Stomach smooth muscle (tissue), 2 donors: ENCODE data around the gene WDR49.
"Not testable (repeated sequence)": the region's sequence is repeated elsewhere in the genome, so short reads cannot be mapped to it uniquely, and the experiment has no call there.

Experiments
- H3K27ac ChIP-seq: one replicate; pipeline ENCODE4 v1.7.0; 2013; ENCODE audit warnings: mild to moderate bottlenecking, low read length, inconsistent platforms
- H3K27me3 ChIP-seq, 2 donors: one replicate each; pipeline ENCODE4 v1.7.0; 2013; ENCODE audit warnings: low read length in 2 of 2; ENCODE audit not compliant: insufficient read depth in 2 of 2, control insufficient read depth in 1 of 2
- H3K36me3 ChIP-seq, 2 donors: one replicate each; pipeline ENCODE4 v1.7.0; 2013; ENCODE audit warnings: low read length in 2 of 2; ENCODE audit not compliant: control insufficient read depth in 2 of 2, insufficient read depth in 2 of 2
- H3K4me1 ChIP-seq: one replicate; pipeline ENCODE4 v1.7.0; 2013; ENCODE audit warnings: low read length; ENCODE audit not compliant: control insufficient read depth, insufficient read depth
- H3K4me3 ChIP-seq, 2 donors: one replicate each; pipeline ENCODE4 v1.7.0; 2013; ENCODE audit warnings: low read length in 2 of 2
- H3K9ac ChIP-seq, 2 donors: one replicate each; pipeline ENCODE4 v1.7.0; 2013; ENCODE audit warnings: low read length in 2 of 2, mild to moderate bottlenecking in 1 of 2
- H3K9me3 ChIP-seq, 2 donors: one replicate each; pipeline ENCODE4 v1.7.0; 2013; ENCODE audit warnings: low read length in 2 of 2; ENCODE audit not compliant: control insufficient read depth in 2 of 2
- donor health status: healthy.
- donor health status: Pancreatic carcinoma.

WDR49 gene

GRCh38 chr3:167626490-167626889, 27.3 kb downstream of the WDR49 start:
- Histone ChIP-seq H3K4me3 (no peak overlapping the region), H3K36me3 (no peaks in the 10 kb centered on the region), H3K9me3 (no peaks in the 10 kb centered on the region), H3K4me1 (no peaks in the 10 kb centered on the region), H3K27me3 (no peaks in the 10 kb centered on the region), H3K9ac (no peak overlapping the region), H3K27ac (no peak overlapping the region)

GRCh38 chr3:167615030-167615429, 38.7 kb downstream of the WDR49 start:
- no peaks in the 10 kb centered on the region for H3K36me3 ChIP-seq

GRCh38 chr3:167614196-167614595, 39.5 kb downstream of the WDR49 start:
- H3K36me3 ChIP-seq, H3K4me3 ChIP-seq, H3K27me3 ChIP-seq, H3K9ac ChIP-seq, H3K9me3 ChIP-seq, H3K27ac ChIP-seq, H3K4me1 ChIP-seq: not testable (repeated sequence)

More at GRCh38 chr3:167615030-167615429, 38.7 kb downstream of the WDR49 start:
- Histone ChIP-seq H3K27ac (no peak overlapping the region), H3K9me3 (no peaks in the 10 kb centered on the region), H3K4me1 (no peaks in the 10 kb centered on the region), H3K4me3 (no peak overlapping the region), H3K9ac (no peak overlapping the region), H3K27me3 (no peaks in the 10 kb centered on the region)

GRCh38 chr3:167611718-167612117, 42.0 kb downstream of the WDR49 start:
- no peak overlapping the region for H3K27ac ChIP-seq
- no peak overlapping the region for H3K4me3 ChIP-seq
- H3K36me3 ChIP-seq: no peaks in the 10 kb centered on the region
- H3K4me1 ChIP-seq: no peaks in the 10 kb centered on the region
- no peaks in the 10 kb centered on the region for H3K27me3 ChIP-seq
- H3K9ac ChIP-seq: no peak overlapping the region
- no peaks in the 10 kb centered on the region for H3K9me3 ChIP-seq

- Histone ChIP-seq H3K9me3 (no peaks in the 10 kb centered on the region), H3K27me3 (no peaks in the 10 kb centered on the region), H3K27ac (no peak overlapping the region), H3K36me3 (no peaks in the 10 kb centered on the region), H3K4me3 (no peak overlapping the region), H3K4me1 (no peaks in the 10 kb centered on the region), H3K9ac (no peak overlapping the region)
Measured at GRCh38 chr3:167609156-167609555, 44.6 kb downstream of the WDR49 start.

GRCh38 chr3:167606836-167607235, 46.9 kb downstream of the WDR49 start:
- no peaks in the 10 kb centered on the region for H3K36me3 ChIP-seq

GRCh38 chr3:167605871-167606270, 47.9 kb downstream of the WDR49 start:
- H3K4me1 ChIP-seq: no peaks in the 10 kb centered on the region
- H3K27me3 ChIP-seq: no peaks in the 10 kb centered on the region
- no peaks in the 10 kb centered on the region for H3K36me3 ChIP-seq
- H3K9me3 ChIP-seq: no peaks in the 10 kb centered on the region
- H3K4me3 ChIP-seq: no peak overlapping the region
- no peak overlapping the region for H3K27ac ChIP-seq
- no peak overlapping the region for H3K9ac ChIP-seq

More at GRCh38 chr3:167606836-167607235, 46.9 kb downstream of the WDR49 start:
- Histone ChIP-seq H3K9ac (no peak overlapping the region), H3K27me3 (no peaks in the 10 kb centered on the region), H3K4me1 (no peaks in the 10 kb centered on the region), H3K27ac (no peak overlapping the region), H3K4me3 (no peak overlapping the region), H3K9me3 (no peaks in the 10 kb centered on the region)

GRCh38 chr3:167602041-167602440, 51.7 kb downstream of the WDR49 start:
- H3K36me3 ChIP-seq: no peaks in the 10 kb centered on the region
- no peak overlapping the region for H3K27ac ChIP-seq
- H3K9ac ChIP-seq: no peak overlapping the region

GRCh38 chr3:167587651-167588050, 66.1 kb downstream of the WDR49 start:
- Histone ChIP-seq H3K27ac (no peak overlapping the region), H3K27me3 (no peaks in the 10 kb centered on the region), H3K36me3 (no peaks in the 10 kb centered on the region), H3K9me3 (no peaks in the 10 kb centered on the region), H3K4me3 (no peak overlapping the region), H3K9ac (no peak overlapping the region), H3K4me1 (no peaks in the 10 kb centered on the region)

More at GRCh38 chr3:167602041-167602440, 51.7 kb downstream of the WDR49 start:
- Histone ChIP-seq H3K4me1 (no peaks in the 10 kb centered on the region), H3K27me3 (no peaks in the 10 kb centered on the region), H3K4me3 (no peak overlapping the region), H3K9me3 (no peaks in the 10 kb centered on the region)

- Histone ChIP-seq H3K4me1 (no peaks in the 10 kb centered on the region), H3K4me3 (no peak overlapping the region), H3K27ac (no peak overlapping the region), H3K9ac (no peak overlapping the region), H3K36me3 (no peaks in the 10 kb centered on the region), H3K27me3 (no peaks in the 10 kb centered on the region), H3K9me3 (no peaks in the 10 kb centered on the region)
Measured at GRCh38 chr3:167575000-167575600, 78.6 kb downstream of the WDR49 start.

- Histone ChIP-seq H3K4me1 (no peaks in the 10 kb centered on the region), H3K27me3 (no peaks in the 10 kb centered on the region), H3K36me3 (no peaks in the 10 kb centered on the region), H3K4me3 (no peak overlapping the region), H3K27ac (no peak overlapping the region), H3K9me3 (no peaks in the 10 kb centered on the region), H3K9ac (no peak overlapping the region)
Measured at GRCh38 chr3:167572991-167573390, 80.8 kb downstream of the WDR49 start.
